ENCODE data around the gene CLCN5.

Gene CLCN5

DNA sequence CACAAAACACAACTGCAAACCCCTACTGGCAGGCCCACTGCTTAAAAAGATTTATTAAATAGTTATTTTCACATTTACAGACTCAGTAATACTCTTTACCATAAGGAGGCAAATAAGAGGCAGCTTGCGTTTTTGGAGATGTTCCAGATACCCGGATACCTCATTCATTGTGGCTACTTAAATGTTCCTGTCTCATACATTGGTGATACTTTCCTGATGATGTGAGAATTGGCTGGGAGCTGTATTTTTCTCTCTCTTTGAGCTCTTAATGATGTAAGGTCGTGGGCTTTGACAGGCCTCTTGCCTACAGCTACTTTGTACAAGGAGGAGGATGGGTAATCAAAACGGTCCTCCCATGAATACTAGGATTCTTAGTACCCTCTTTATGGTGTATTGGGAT lies 176.9 kb downstream of the CLCN5 start:
- no peaks in the 10 kb centered on the region for H3K36me3 ChIP-seq (ENCODE audit: control insufficient read depth, low read depth, low read length)
- H3K9me3 ChIP-seq (ENCODE audit: control insufficient read depth, low read depth, low read length), result peaks cover 7% of the 10 kb centered on the region
- no peaks in the 10 kb centered on the region for H3K27me3 ChIP-seq (ENCODE audit: control insufficient read depth, insufficient read depth, low read length)
- no peak overlapping the region for H3K27ac ChIP-seq (ENCODE audit: low read length)
- no peak overlapping the region for H3K4me3 ChIP-seq (ENCODE audit: low read length)
- no peaks in the 10 kb centered on the region for H3K4me1 ChIP-seq (ENCODE audit: control insufficient read depth, low read depth, low read length)
- no peak overlapping the region for H3K9ac ChIP-seq (ENCODE audit: low read length)

DNA sequence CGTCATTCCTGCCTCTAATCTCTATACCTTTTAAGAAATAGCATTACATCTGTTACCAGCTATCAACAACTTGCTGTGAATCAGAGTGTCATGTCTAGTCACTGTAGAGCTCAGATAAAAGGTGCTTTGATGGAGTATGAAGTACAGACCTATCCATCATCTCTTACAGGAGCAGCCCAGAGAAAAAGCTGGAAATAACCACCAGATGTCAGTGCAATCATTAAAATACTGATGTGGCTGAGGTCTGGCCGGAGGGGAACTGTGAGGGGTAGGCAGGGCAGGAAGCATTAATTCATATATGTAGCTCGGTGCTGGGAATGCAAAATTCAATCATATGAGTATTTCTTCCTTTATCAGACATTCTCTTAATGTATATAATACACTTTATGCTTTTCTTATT lies 177.8 kb downstream of the CLCN5 start:
- Histone ChIP-seq H3K36me3 (ENCODE audit: control insufficient read depth, low read depth, low read length) (no peaks in the 10 kb centered on the region), H3K27me3 (ENCODE audit: control insufficient read depth, insufficient read depth, low read length) (no peaks in the 10 kb centered on the region), H3K4me3 (ENCODE audit: low read length) (no peak overlapping the region), H3K4me1 (ENCODE audit: control insufficient read depth, low read depth, low read length) (no peaks in the 10 kb centered on the region), H3K9me3 (ENCODE audit: control insufficient read depth, low read depth, low read length) (peaks cover 7% of the 10 kb centered on the region), H3K9ac (ENCODE audit: low read length) (no peak overlapping the region), H3K27ac (ENCODE audit: low read length) (no peak overlapping the region)

DNA sequence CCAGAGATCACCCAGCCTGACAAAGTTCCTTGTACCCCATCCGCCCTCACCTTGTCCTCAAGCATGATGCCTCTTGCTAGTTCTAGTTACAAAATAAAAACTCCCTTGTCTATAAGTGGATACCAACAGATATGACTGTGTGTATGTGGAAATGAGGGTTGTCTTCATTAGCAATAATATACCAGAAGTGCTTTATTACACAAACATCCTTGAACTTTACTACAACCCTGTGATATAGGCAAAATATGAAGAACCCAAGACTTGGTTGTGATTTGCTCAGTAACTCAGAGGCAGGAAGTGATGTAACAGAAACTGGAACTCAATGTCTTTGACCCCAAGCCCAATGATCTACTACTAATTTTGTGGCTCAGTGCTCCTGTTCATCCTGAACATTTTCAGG lies 180.8 kb downstream of the CLCN5 start:
- Histone ChIP-seq H3K27me3 (ENCODE audit: control insufficient read depth, insufficient read depth, low read length) (no peaks in the 10 kb centered on the region), H3K27ac (ENCODE audit: low read length) (no peak overlapping the region), H3K4me1 (ENCODE audit: control insufficient read depth, low read depth, low read length) (peaks cover 7% of the 10 kb centered on the region), H3K9ac (ENCODE audit: low read length) (no peak overlapping the region), H3K9me3 (ENCODE audit: control insufficient read depth, low read depth, low read length) (peaks cover 4% of the 10 kb centered on the region), H3K36me3 (ENCODE audit: control insufficient read depth, low read depth, low read length) (no peaks in the 10 kb centered on the region), H3K4me3 (ENCODE audit: low read length) (no peak overlapping the region)

DNA sequence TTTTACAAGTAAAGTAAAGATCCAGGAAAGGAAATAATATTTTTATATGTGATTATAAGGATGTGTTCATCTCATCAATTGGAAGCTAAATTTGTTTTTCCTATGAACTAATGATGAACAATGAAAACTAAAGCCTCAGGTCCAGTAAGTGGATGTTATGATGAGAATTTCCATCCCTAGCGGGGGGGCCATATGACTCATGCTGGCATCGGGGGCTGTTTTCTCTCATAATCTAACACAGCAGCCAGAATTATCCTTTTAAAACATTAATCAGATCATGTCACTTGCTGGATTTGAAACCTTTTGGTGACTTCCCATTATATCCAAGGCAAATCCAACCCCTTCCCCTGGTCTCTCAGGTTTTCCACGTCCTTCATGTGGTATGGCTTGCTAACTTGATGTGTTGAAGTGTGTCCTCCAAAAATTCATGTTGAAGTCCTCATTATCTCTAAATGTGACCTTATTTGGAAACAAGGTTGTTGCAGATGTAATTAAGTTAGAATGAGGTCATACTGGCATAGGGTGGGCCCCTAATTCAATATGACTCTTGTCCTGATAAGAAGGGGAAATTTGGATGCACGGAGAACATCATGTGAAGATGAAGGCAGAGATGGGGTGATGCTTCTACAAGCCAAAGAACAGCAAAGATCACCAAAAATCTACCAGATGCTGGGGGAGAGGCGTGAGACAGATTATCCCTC lies 181.6 kb downstream of the CLCN5 start:
- H3K36me3 ChIP-seq (ENCODE audit: control insufficient read depth, low read depth, low read length), result no peaks in the 10 kb centered on the region
- H3K27me3 ChIP-seq (ENCODE audit: control insufficient read depth, insufficient read depth, low read length), result no peaks in the 10 kb centered on the region
- no peak overlapping the region for H3K27ac ChIP-seq (ENCODE audit: low read length)
- H3K4me3 ChIP-seq (ENCODE audit: low read length), result no peak overlapping the region
- no peak overlapping the region for H3K9ac ChIP-seq (ENCODE audit: low read length)
- H3K9me3 ChIP-seq (ENCODE audit: control insufficient read depth, low read depth, low read length), result peaks cover 4% of the 10 kb centered on the region
- H3K4me1 ChIP-seq (ENCODE audit: control insufficient read depth, low read depth, low read length), result peaks cover 11% of the 10 kb centered on the region

DNA sequence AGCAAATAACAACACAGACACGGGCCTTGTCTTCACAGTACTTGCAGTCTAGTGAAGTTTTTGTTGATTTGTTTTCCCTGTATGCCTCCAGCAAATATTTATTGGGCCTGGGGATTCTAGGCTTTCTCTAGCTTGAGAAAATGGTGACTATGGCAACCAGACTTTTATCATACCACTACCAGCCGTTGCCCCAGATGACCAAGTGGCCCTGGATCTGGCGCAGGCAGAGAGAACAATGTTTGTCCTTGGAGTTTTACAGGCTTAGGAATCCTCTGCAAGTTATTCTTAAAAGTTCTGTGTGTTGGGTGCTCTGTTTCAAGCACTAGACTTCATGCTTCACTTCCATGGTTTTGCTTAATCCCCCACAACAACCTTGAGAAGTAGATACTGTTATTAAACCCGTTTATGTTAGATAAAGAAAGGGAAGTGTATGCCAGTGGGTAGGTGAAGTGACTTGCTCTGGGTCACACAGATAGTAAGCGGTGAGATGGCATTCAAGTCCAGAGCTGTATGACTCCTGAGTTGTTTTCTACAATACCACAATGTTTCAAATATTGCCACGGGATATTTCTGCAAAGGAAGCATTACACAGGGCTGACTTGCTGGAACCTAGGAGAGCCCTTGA lies 183.8 kb downstream of the CLCN5 start:
- Histone ChIP-seq H3K27ac (ENCODE audit: low read length) (no peak overlapping the region), H3K9me3 (ENCODE audit: control insufficient read depth, low read depth, low read length) (peaks cover 4% of the 10 kb centered on the region), H3K9ac (ENCODE audit: low read length) (no peak overlapping the region), H3K36me3 (ENCODE audit: control insufficient read depth, low read depth, low read length) (no peaks in the 10 kb centered on the region), H3K4me3 (ENCODE audit: low read length) (no peak overlapping the region), H3K27me3 (ENCODE audit: control insufficient read depth, insufficient read depth, low read length) (no peaks in the 10 kb centered on the region), H3K4me1 (ENCODE audit: control insufficient read depth, low read depth, low read length) (peaks cover 13% of the 10 kb centered on the region)

DNA sequence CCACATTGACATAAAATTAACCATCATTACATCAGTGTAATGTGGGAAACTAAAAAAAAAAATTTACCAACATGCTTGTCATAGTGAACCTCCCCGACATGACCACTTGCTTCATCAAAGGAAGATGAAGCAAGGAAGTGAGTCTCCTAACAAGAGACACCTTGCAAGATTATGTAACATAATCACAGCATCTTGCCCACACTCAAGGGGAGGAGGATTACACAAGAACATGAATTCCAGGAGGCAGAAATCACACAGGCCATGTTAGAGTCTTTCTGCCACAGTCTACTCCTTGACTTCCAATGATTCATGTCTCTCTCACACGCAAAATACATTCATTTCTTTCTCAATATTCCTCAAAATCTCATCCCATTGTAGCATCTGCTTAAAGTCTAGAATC lies 185.1 kb downstream of the CLCN5 start:
- Histone ChIP-seq H3K27ac (ENCODE audit: low read length) (no peak overlapping the region), H3K36me3 (ENCODE audit: control insufficient read depth, low read depth, low read length) (no peaks in the 10 kb centered on the region), H3K9me3 (ENCODE audit: control insufficient read depth, low read depth, low read length) (no peaks in the 10 kb centered on the region), H3K27me3 (ENCODE audit: control insufficient read depth, insufficient read depth, low read length) (no peaks in the 10 kb centered on the region), H3K4me1 (ENCODE audit: control insufficient read depth, low read depth, low read length) (peaks cover 13% of the 10 kb centered on the region), H3K9ac (ENCODE audit: low read length) (no peak overlapping the region), H3K4me3 (ENCODE audit: low read length) (no peak overlapping the region)

DNA sequence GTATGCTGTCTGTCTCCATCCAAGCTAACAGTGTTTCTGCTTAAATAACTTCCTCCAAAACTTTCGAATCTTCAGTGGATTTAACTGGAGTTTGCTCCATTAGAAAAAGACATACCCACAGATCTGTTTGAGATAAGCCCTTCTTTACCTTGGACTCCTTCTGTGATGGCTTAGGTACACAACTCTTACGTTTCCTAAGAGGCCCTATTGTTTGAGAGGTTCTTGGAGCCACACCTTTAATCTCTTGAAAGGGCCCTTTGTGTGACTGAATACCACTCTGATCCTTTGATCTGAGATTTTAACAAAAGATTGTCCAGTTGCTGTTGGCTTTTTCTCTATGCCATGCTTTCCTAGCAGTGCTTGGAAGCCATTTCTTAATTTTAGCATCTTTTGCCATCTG lies 185.9 kb downstream of the CLCN5 start:
- Histone ChIP-seq H3K4me1 (ENCODE audit: control insufficient read depth, low read depth, low read length) (peaks cover 13% of the 10 kb centered on the region), H3K36me3 (ENCODE audit: control insufficient read depth, low read depth, low read length) (no peaks in the 10 kb centered on the region)

DNA sequence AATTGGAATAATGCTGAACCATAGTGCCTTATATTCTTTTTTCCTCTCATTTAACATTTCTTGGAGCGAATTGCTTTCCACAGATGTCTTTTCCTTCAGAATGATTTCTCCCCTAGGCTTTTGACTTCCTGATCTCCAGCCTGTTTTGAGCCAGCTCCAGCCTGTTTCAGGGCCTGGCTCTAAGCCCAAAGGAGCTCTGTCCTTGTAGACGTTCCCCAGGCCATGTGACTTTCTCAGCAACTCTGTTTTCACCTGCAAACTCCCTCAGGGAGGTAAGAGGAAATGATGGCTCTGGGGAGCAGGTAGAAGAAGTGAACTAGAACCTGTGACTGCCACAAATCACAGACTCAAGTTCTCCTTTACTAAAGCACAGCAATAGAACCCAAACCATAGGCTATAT lies 189.3 kb downstream of the CLCN5 start:
- Histone ChIP-seq H3K4me1 (ENCODE audit: control insufficient read depth, low read depth, low read length) (peaks cover 20% of the 10 kb centered on the region), H3K9ac (ENCODE audit: low read length) (no peak overlapping the region)

More for the DNA sequence above, 185.9 kb downstream of the CLCN5 start:
- Histone ChIP-seq H3K9ac (ENCODE audit: low read length) (no peak overlapping the region), H3K9me3 (ENCODE audit: control insufficient read depth, low read depth, low read length) (no peaks in the 10 kb centered on the region), H3K27ac (ENCODE audit: low read length) (no peak overlapping the region), H3K4me3 (ENCODE audit: low read length) (no peak overlapping the region), H3K27me3 (ENCODE audit: control insufficient read depth, insufficient read depth, low read length) (no peaks in the 10 kb centered on the region)

DNA sequence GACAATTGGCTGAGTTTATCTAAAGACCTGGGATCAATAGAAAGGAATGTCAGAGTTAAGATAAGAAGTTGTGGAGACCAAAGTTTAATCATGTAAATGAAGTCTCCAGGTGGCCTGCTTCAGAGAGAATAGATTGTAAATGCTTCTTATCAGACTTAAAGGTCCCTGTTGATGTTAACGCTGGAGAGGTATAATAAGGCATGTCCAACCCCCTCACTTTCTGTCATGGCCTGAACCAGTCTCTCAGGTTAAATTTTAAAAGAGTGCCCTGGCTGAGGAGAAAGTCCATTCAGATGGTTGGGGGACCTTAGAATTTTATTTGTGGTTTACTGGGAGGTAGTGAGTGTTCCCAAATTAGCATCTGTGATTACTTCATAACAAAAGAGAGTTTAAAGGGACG lies 191.7 kb downstream of the CLCN5 start:
- H3K9ac ChIP-seq (ENCODE audit: low read length), result no peak overlapping the region
- H3K4me1 ChIP-seq (ENCODE audit: control insufficient read depth, low read depth, low read length), result peaks cover 10% of the 10 kb centered on the region
- no peak overlapping the region for H3K4me3 ChIP-seq (ENCODE audit: low read length)
- H3K27me3 ChIP-seq (ENCODE audit: control insufficient read depth, insufficient read depth, low read length), result no peaks in the 10 kb centered on the region
- H3K9me3 ChIP-seq (ENCODE audit: control insufficient read depth, low read depth, low read length), result peaks cover 13% of the 10 kb centered on the region
- H3K27ac ChIP-seq (ENCODE audit: low read length), result no peak overlapping the region
- no peaks in the 10 kb centered on the region for H3K36me3 ChIP-seq (ENCODE audit: control insufficient read depth, low read depth, low read length)

More for the DNA sequence above, 189.3 kb downstream of the CLCN5 start:
- H3K27ac ChIP-seq (ENCODE audit: low read length), result no peak overlapping the region
- H3K9me3 ChIP-seq (ENCODE audit: control insufficient read depth, low read depth, low read length), result peaks cover 6% of the 10 kb centered on the region
- no peaks in the 10 kb centered on the region for H3K36me3 ChIP-seq (ENCODE audit: control insufficient read depth, low read depth, low read length)
- H3K4me3 ChIP-seq (ENCODE audit: low read length), result no peak overlapping the region
- H3K27me3 ChIP-seq (ENCODE audit: control insufficient read depth, insufficient read depth, low read length), result no peaks in the 10 kb centered on the region

DNA sequence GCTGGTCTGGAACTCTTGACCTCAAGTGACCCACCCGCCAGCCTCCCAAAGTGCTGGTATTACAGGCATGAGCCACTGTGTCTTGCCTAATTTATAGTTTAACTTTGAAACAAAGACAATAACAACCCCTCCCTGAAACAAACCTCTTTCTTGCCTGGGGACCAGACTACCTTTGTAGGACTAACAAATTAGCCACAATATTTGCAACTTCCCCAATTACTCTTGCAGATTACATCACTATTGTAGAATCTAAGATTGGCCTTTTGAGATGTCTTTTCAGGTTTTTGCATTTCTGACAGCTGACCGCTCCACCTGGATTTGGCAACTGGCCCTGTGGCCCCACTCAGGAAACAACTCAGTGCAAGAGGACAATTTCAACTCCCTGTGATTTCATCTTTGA lies 193.6 kb downstream of the CLCN5 start:
- peaks cover 13% of the 10 kb centered on the region for H3K9me3 ChIP-seq (ENCODE audit: control insufficient read depth, low read depth, low read length)
- H3K4me3 ChIP-seq (ENCODE audit: low read length), result no peak overlapping the region
- no peak overlapping the region for H3K27ac ChIP-seq (ENCODE audit: low read length)
- no peaks in the 10 kb centered on the region for H3K27me3 ChIP-seq (ENCODE audit: control insufficient read depth, insufficient read depth, low read length)
- H3K9ac ChIP-seq (ENCODE audit: low read length), result no peak overlapping the region
- H3K36me3 ChIP-seq (ENCODE audit: control insufficient read depth, low read depth, low read length), result no peaks in the 10 kb centered on the region
- H3K4me1 ChIP-seq (ENCODE audit: control insufficient read depth, low read depth, low read length), result peaks cover 7% of the 10 kb centered on the region

DNA sequence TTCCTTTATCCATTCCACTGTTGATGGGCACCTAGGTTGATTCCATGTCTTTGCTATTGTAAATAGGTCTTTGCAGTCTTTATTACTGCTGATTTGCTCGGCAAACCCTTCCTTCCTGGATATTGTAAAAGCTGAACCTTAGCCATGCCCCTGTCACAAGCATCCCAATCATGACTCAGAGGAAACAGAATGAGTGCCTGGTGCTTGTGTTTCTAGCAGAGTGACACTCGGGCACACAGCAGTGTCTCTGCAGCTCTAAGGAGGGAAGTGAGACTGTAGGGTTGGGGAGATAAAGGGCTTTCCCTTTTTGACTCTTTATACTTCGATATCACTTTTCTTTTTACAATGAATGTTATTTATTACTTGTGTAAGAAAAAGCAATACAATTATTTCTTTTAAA lies 195.1 kb downstream of the CLCN5 start:
- Histone ChIP-seq H3K9me3 (ENCODE audit: control insufficient read depth, low read depth, low read length) (peaks cover 13% of the 10 kb centered on the region), H3K27me3 (ENCODE audit: control insufficient read depth, insufficient read depth, low read length) (no peaks in the 10 kb centered on the region), H3K9ac (ENCODE audit: low read length) (no peak overlapping the region), H3K4me1 (ENCODE audit: control insufficient read depth, low read depth, low read length) (peaks cover 7% of the 10 kb centered on the region), H3K36me3 (ENCODE audit: control insufficient read depth, low read depth, low read length) (no peaks in the 10 kb centered on the region), H3K4me3 (ENCODE audit: low read length) (no peak overlapping the region), H3K27ac (ENCODE audit: low read length) (no peak overlapping the region)

DNA sequence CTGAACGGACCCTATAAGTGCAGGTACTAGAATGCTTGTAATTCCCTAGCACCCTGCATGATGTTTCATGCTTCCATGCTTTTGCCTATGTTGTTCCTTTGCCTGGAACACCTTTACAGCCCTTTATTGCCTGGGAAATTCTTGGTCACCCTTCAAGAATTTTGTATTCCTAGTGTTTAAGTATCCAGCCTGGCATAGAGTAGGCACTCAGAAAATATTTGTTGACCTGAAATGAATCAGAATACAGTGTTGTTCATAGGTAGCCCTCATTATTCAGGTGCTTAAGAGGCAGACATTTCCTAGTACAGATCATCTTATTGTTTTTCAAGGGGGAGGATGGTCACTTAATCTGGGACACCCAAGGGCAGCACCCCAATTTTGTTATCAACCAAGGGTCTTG lies 203.1 kb downstream of the CLCN5 start:
- Histone ChIP-seq H3K9ac (ENCODE audit: low read length) (no peak overlapping the region), H3K36me3 (ENCODE audit: control insufficient read depth, low read depth, low read length) (no peaks in the 10 kb centered on the region), H3K27ac (ENCODE audit: low read length) (no peak overlapping the region), H3K27me3 (ENCODE audit: control insufficient read depth, insufficient read depth, low read length) (no peaks in the 10 kb centered on the region), H3K4me3 (ENCODE audit: low read length) (no peak overlapping the region), H3K9me3 (ENCODE audit: control insufficient read depth, low read depth, low read length) (no peaks in the 10 kb centered on the region), H3K4me1 (ENCODE audit: control insufficient read depth, low read depth, low read length) (no peaks in the 10 kb centered on the region)

Measured in iPS-18a (cell line).